TTC549 (cell line): ENCODE results near the gene MYMK.

Experiments used
- FAIRE-seq: peaks from 2 replicates; lab custom pipeline; 2012; peaks lifted over from hg19 to GRCh38; lab: Jason Lieb, UNC

Gene MYMK

GRCh38 chr9:133499132-133499891 is 25.4 kb downstream of the MYMK start:
- no peak for FAIRE-seq

GRCh38 chr9:133496861-133497842 is 27.6 kb downstream of the MYMK start:
- no peak for FAIRE-seq

GRCh38 chr9:133495327-133496293 is 29.1 kb downstream of the MYMK start:
- no peak for FAIRE-seq

GRCh38 chr9:133494636-133495326 is 30.0 kb downstream of the MYMK start:
- FAIRE-seq: no peak

GRCh38 chr9:133493845-133494540 is 30.8 kb downstream of the MYMK start:
- FAIRE-seq: no peak

GRCh38 chr9:133493428-133493827 is 31.3 kb downstream of the MYMK start:
- FAIRE-seq: no peak

- no peak for FAIRE-seq
Measured at GRCh38 chr9:133492061-133493021, 32.4 kb downstream of the MYMK start.

GRCh38 chr9:133491656-133491925 is 33.2 kb downstream of the MYMK start:
- no peak for FAIRE-seq

- FAIRE-seq: no peak
Measured at GRCh38 chr9:133490865-133491655, 33.7 kb downstream of the MYMK start.

GRCh38 chr9:133490201-133490681 is 34.5 kb downstream of the MYMK start:
- no peak for FAIRE-seq

GRCh38 chr9:133489253-133490190 is 35.2 kb downstream of the MYMK start:
- no peak for FAIRE-seq

- FAIRE-seq: no peak
Measured at GRCh38 chr9:133488686-133489252, 36.0 kb downstream of the MYMK start.

GRCh38 chr9:133487331-133487725 is 37.4 kb downstream of the MYMK start:
- no peak for FAIRE-seq

- no peak for FAIRE-seq
Measured at GRCh38 chr9:133485531-133486260, 39.1 kb downstream of the MYMK start.

- FAIRE-seq: no peak
Measured at GRCh38 chr9:133484671-133485437, 39.9 kb downstream of the MYMK start.

GRCh38 chr9:133483611-133484010 is 41.1 kb downstream of the MYMK start:
- FAIRE-seq: no peak
